MCF 10A (cell line): ENCODE data around the gene CDK19. TPM values are rescaled to one million over a fixed set of nuclear protein-coding genes. Genes with fewer than 3 reads are reported as not detected.

Source experiments
- BruUV-seq: library from RNA; stranded (reverse); fragments of 400-500 nt; replicated peaks from 2 replicates; lab custom pipeline; 2021; lab: Mats Ljungman, UMichigan
- CTCF ChIA-PET: fragments of 300-600 bp; sonication (Branson Sonifier 250); formaldehyde crosslinking; extraction: SDS; loops from one replicate; lab custom pipeline; 2021; ENCODE audit warnings: antibody characterized with exemption, inconsistent platforms; lab: Yijun Ruan, JAX
- POLR2A ChIA-PET: fragments of 300-600, 350-650 bp; sonication (Branson Sonifier 250); formaldehyde crosslinking; extraction: SDS; loops from one replicate; lab custom pipeline; 2020; ENCODE audit warnings: antibody characterized with exemption, inconsistent platforms; lab: Yijun Ruan, JAX
- DNase-seq: peaks from one replicate; pipeline ENCODE4 v3.0.0-alpha.2; 2018; ENCODE audit not compliant: unreplicated experiment
- H3K27ac Mint-ChIP-seq: one replicate; pipeline ENCODE4 v1.8.0; 2022; ENCODE audit warnings: mild to moderate bottlenecking, low read depth, mixed read lengths; ENCODE audit not compliant: unreplicated experiment
- H3K27me3 Mint-ChIP-seq: one replicate; pipeline ENCODE4 v1.8.0; 2022; ENCODE audit warnings: mixed read lengths; ENCODE audit not compliant: insufficient read depth, unreplicated experiment
- H3K36me3 Mint-ChIP-seq: one replicate; pipeline ENCODE4 v1.8.0; 2022; ENCODE audit warnings: mild to moderate bottlenecking, moderate library complexity, mixed read lengths; ENCODE audit not compliant: insufficient read depth, unreplicated experiment
- H3K4me1 Mint-ChIP-seq: one replicate; pipeline ENCODE4 v1.8.0; 2022; ENCODE audit warnings: mixed read lengths; ENCODE audit not compliant: insufficient read depth, unreplicated experiment
- H3K4me3 Mint-ChIP-seq: one replicate; pipeline ENCODE4 v1.8.0; 2022; ENCODE audit warnings: mild to moderate bottlenecking, moderate library complexity, mixed read lengths; ENCODE audit not compliant: unreplicated experiment
- H3K9me3 Mint-ChIP-seq: one replicate; pipeline ENCODE4 v1.8.0; 2022; ENCODE audit warnings: mixed read lengths; ENCODE audit not compliant: unreplicated experiment
- CTCF ChIP-seq: fragments of 200-600 bp; IDR thresholded peaks from one replicate; pipeline ENCODE4 v1.8.0; 2022; ENCODE audit warnings: antibody characterized with exemption, mild to moderate bottlenecking; ENCODE audit not compliant: unreplicated experiment
- intact Hi-C: fragments of 100-400 bp; cut with micrococcal nuclease; formaldehyde crosslinking; loops from 2 replicates; pipeline ENCODE4 v1.14.1; 2022
- total RNA-seq: library from RNA; stranded (reverse); gene quantifications from 2 replicates; pipeline ENCODE4 v1.2.3, GENCODE V29; 2022

CDK19 gene
- total RNA-seq, 1 experiment from 2014 or later = 10.2 TPM

GRCh38 chr6:110741517-110741916 is 73.8 kb downstream of the CDK19 start:
- DNase-seq = no peak
- Mint-ChIP-seq H3K4me1 (no peaks in the 10 kb centered on the region), H3K9me3 (peaks cover 8% of the 10 kb centered on the region), H3K36me3 (peaks cover 18% of the 10 kb centered on the region), H3K27me3 (no peaks in the 10 kb centered on the region), H3K27ac (no peak overlapping the region), H3K4me3 (no peak overlapping the region)
- intact Hi-C loops = no loop called here
- ChIA-PET POLR2A (interaction anchor here (0.9 kb wide), 1 partner anchor 68 kb away, joined by 4 read pairs; no protein-coding TSS in a partner anchor), CTCF (no interaction called here)
- no TSS peak for BruUV-seq
- TF ChIP-seq CTCF = no peak

GRCh38 chr6:110738899-110739365 is 76.3 kb downstream of the CDK19 start:
- TF ChIP-seq CTCF = no peak
- Mint-ChIP-seq H3K27ac (no peak overlapping the region), H3K36me3 (peaks cover 12% of the 10 kb centered on the region), H3K4me1 (no peaks in the 10 kb centered on the region), H3K27me3 (no peaks in the 10 kb centered on the region), H3K9me3 (peaks cover 8% of the 10 kb centered on the region), H3K4me3 (no peak overlapping the region)
- no peak for DNase-seq
- intact Hi-C loops = no loop called here
- ChIA-PET POLR2A (no interaction called here), CTCF (interaction anchor here (0.7 kb wide), 1 partner anchor 35 kb away, joined by 3 read pairs; no protein-coding TSS in a partner anchor)
- no TSS peak for BruUV-seq

- Mint-ChIP-seq H3K27me3 (no peaks in the 10 kb centered on the region), H3K9me3 (peaks cover 2% of the 10 kb centered on the region), H3K4me3 (no peak overlapping the region), H3K36me3 (peaks cover 1% of the 10 kb centered on the region), H3K27ac (no peak overlapping the region), H3K4me1 (no peaks in the 10 kb centered on the region)
- intact Hi-C loops = no loop called here
- no peak for TF ChIP-seq CTCF
- ChIA-PET CTCF (no interaction called here), POLR2A (interaction anchor here (0.7 kb wide), 1 partner anchor 139 kb away, joined by 3 read pairs; the partner anchor contains the start of gene AMD1)
- no peak for DNase-seq
- no TSS peak for BruUV-seq
These were observed 79.6 kb downstream of the CDK19 start for GRCh38 chr6:110735666-110736065.

GRCh38 chr6:110731898-110732297 is 83.4 kb downstream of the CDK19 start:
- TF ChIP-seq CTCF = no peak
- Mint-ChIP-seq H3K4me1 (no peaks in the 10 kb centered on the region), H3K36me3 (peaks cover 4% of the 10 kb centered on the region), H3K27ac (no peak overlapping the region), H3K4me3 (no peak overlapping the region), H3K9me3 (no peaks in the 10 kb centered on the region), H3K27me3 (no peaks in the 10 kb centered on the region)
- no peak for DNase-seq
- ChIA-PET POLR2A (no interaction called here), CTCF (interaction anchor here (0.5 to 0.7 kb wide), 3 partner anchors 13 to 173 kb away, joined by 3 to 4 read pairs (median 3); no protein-coding TSS in a partner anchor)
- intact Hi-C loops = no loop called here
- no TSS peak for BruUV-seq
